ENCODE results near the gene TUNAR. TPM values are rescaled to one million over a fixed set of nuclear protein-coding genes. Genes with fewer than 3 reads are reported as not detected.

The TUNAR gene
- total RNA-seq, 4 donors from 2014 or later: 0.54 TPM; not detected in 3

DNA sequence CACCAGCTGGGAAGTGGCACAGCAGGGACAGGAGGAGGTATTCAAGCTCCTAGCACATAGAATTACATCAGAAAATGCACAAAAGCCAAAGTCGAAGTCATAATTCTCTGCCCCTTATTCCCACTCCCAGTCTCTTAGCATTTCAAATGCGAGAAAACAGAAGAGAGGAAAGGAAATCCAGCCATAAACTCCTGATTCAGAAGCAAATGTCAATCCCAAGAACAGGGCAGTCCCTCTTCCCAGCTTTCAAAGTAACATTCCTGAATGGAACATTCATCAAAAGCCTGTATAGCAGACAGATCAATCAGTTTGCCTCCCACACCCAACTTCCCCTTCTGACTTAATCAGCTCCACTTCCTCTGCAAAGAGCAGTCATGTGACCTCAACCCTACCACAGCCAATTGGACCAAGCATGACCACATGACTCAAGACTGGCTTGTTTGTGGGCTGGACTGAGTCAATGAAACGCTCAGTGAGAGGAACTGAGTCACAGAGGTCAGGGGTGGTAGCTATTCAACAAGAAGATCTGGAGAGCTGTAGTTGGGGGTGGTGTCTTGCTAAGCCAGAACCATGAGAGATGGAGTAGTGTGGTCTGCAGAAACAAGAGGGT is 41.4 kb upstream of the TUNAR start:
- no peak overlapping the region for H3K27ac ChIP-seq
- WGBS, 2 donors (ENCODE audit: low coverage in 1 of 2): 44 to 48% methylated on average over 3 of the region's 3 CpGs
- no peak for ATAC-seq
- peaks cover 37% of the 10 kb centered on the region for H3K27me3 ChIP-seq
- TF ChIP-seq POLR2A (IDR thresholded peaks at IDR 0.05): no peak
- TF ChIP-seq POLR2AphosphoS5 (IDR thresholded peaks at IDR 0.05): no peak
- TF ChIP-seq, protein P1, sequence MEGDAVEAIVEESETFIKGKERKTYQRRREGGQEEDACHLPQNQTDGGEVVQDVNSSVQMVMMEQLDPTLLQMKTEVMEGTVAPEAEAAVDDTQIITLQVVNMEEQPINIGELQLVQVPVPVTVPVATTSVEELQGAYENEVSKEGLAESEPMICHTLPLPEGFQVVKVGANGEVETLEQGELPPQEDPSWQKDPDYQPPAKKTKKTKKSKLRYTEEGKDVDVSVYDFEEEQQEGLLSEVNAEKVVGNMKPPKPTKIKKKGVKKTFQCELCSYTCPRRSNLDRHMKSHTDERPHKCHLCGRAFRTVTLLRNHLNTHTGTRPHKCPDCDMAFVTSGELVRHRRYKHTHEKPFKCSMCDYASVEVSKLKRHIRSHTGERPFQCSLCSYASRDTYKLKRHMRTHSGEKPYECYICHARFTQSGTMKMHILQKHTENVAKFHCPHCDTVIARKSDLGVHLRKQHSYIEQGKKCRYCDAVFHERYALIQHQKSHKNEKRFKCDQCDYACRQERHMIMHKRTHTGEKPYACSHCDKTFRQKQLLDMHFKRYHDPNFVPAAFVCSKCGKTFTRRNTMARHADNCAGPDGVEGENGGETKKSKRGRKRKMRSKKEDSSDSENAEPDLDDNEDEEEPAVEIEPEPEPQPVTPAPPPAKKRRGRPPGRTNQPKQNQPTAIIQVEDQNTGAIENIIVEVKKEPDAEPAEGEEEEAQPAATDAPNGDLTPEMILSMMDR (IDR thresholded peaks at IDR 0.05): no peak
- no peak for TF ChIP-seq EP300 (IDR thresholded peaks at IDR 0.05)
- no peaks in the 10 kb centered on the region for H3K4me1 ChIP-seq
- no peak overlapping the region for H3K4me3 ChIP-seq
- H3K9me3 ChIP-seq: no peaks in the 10 kb centered on the region
- H3K36me3 ChIP-seq: no peaks in the 10 kb centered on the region

DNA sequence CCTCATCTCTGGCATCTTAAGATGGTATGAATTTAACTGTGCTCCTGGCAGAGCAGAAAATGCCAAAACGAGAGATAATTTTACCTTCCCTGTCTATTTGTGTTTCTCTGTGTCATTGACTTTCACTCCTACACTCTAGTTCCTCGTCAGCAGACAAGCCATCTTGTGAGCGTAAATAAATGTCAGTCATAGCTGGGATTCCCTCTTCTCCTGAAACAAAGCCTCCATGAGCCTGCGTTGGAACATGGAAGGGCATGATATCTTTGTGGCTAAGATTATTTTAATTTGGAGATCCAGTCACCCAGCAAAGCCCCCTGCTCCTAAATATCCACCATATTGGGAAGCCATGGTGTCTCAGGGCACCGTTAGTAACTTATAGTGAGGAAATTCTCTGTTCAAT is 37.8 kb upstream of the TUNAR start:
- ATAC-seq: no peak
- Histone ChIP-seq H3K36me3 (no peaks in the 10 kb centered on the region), H3K4me3 (no peak overlapping the region), H3K27me3 (peaks cover 18% of the 10 kb centered on the region), H3K4me1 (no peaks in the 10 kb centered on the region), H3K9me3 (no peaks in the 10 kb centered on the region), H3K27ac (no peak overlapping the region)
- WGBS, 2 donors (ENCODE audit: low coverage in 1 of 2): 49 to 71% methylated on average over 5 of the region's 5 CpGs
- TF ChIP-seq POLR2AphosphoS5 (IDR thresholded peaks at IDR 0.05) (no peak), POLR2A (IDR thresholded peaks at IDR 0.05) (no peak), EP300 (IDR thresholded peaks at IDR 0.05) (no peak)
- TF ChIP-seq, protein P1 (IDR thresholded peaks at IDR 0.05): no peak

DNA sequence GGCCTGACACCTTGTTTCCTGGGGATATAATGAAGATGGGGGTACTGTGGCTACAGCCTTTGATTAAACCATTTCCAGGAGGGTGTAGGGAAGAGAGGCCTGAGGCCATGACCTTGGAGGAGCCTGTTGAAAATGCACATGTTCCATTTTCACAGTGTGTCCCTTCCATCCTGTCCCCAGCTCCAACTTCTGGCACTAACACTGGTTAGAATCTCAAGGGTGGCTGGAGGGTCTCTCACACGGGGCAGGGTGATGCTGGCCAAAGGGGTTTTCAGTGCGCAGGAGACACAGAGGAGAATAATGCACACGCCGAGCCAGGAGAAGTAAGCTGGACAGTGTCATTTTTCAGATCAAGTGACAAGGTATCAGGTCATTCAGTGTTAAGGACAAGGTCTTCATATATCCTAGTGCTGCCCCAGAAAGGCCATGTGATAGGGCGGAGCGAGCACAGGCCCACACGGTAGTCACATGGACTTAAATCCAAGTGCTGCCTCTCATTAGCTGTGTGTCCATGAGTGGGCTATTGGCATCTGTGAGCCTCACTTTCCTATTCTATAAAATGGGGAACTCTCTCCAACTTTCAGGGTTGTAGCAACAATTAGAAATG is 36.4 kb upstream of the TUNAR start:
- H3K27me3 ChIP-seq: peaks cover 16% of the 10 kb centered on the region
- no peak overlapping the region for H3K27ac ChIP-seq
- H3K9me3 ChIP-seq: no peaks in the 10 kb centered on the region
- no peak overlapping the region for H3K4me3 ChIP-seq
- H3K4me1 ChIP-seq: no peaks in the 10 kb centered on the region
- H3K36me3 ChIP-seq: no peaks in the 10 kb centered on the region
- no peak for ATAC-seq
- TF ChIP-seq POLR2A (IDR thresholded peaks at IDR 0.05) (no peak), EP300 (IDR thresholded peaks at IDR 0.05) (no peak), POLR2AphosphoS5 (IDR thresholded peaks at IDR 0.05) (no peak)
- TF ChIP-seq, protein P1 (IDR thresholded peaks at IDR 0.05): no peak
- WGBS, 2 donors (ENCODE audit: low coverage in 1 of 2): 87% methylated on average over 3 of the region's 7 CpGs; no CpG with 5 or more reads in 1 of the 2 donors

DNA sequence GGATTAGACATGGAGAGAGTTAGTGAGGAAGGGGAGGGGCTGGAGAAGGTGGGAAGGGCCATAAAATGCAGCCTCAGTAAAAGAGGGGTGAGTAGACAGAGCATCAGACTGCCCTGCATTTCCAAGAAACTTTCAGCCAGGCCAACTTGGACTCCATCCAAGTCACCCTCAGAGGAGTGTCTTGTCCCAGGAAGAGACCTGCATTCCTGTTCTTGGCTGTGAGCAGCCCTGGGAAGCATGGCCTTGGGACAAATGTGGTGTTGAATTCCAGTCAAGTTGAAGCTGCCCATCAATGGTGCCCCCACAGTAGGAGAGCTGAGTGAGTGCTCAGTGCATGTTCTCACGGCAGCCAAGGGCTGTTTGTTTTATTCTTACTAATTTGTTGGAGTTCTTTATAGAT is 35.0 kb upstream of the TUNAR start:
- Histone ChIP-seq H3K27me3 (peaks cover 26% of the 10 kb centered on the region), H3K9me3 (no peaks in the 10 kb centered on the region), H3K4me1 (no peaks in the 10 kb centered on the region), H3K4me3 (no peak overlapping the region), H3K36me3 (no peaks in the 10 kb centered on the region), H3K27ac (no peak overlapping the region)
- WGBS, 2 donors (ENCODE audit: low coverage in 1 of 2): 17% methylated on average over 1 of the region's 1 CpG; no CpG with 5 or more reads in 1 of the 2 donors
- TF ChIP-seq, protein P1 (IDR thresholded peaks at IDR 0.05): no peak
- TF ChIP-seq EP300 (IDR thresholded peaks at IDR 0.05) (no peak), POLR2A (IDR thresholded peaks at IDR 0.05) (no peak), POLR2AphosphoS5 (IDR thresholded peaks at IDR 0.05) (no peak)
- ATAC-seq: no peak

DNA sequence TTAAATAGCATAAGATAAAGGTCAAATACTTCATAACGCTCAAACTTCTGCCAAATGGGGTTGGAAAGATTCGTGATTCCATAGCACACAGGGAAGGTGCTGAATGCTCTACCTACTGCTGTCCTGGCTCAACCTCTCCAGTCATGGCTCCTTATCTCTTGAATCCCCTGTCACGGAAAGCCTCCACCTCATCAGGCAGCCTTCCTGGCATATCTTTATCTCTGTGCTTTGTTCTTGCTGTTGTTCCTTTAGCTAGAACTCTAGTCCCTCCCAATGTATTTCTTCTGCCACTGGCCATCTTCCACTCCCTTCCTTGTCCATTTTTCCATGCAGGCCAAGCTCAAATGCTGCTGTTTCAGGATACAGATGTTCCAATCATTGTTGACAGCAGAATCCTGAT is 26.9 kb upstream of the TUNAR start:
- 54 to 67% methylated on average over 3 of the region's 3 CpGs for WGBS, 2 donors (ENCODE audit: low coverage in 1 of 2)
- Histone ChIP-seq H3K27ac (no peak overlapping the region), H3K27me3 (peaks cover 15% of the 10 kb centered on the region), H3K36me3 (no peaks in the 10 kb centered on the region), H3K4me3 (no peak overlapping the region), H3K9me3 (peaks cover 0 to 7% (median 0%) of the 10 kb centered on the region in 3 donors), H3K4me1 (no peaks in the 10 kb centered on the region)
- no peak for ATAC-seq
- TF ChIP-seq POLR2A (IDR thresholded peaks at IDR 0.05) (no peak), EP300 (IDR thresholded peaks at IDR 0.05) (no peak), POLR2AphosphoS5 (IDR thresholded peaks at IDR 0.05) (no peak)
- TF ChIP-seq, protein P1 (IDR thresholded peaks at IDR 0.05): no peak

Measured in gastroesophageal sphincter (tissue), 4 donors.